Esophagus muscularis mucosa (tissue), 4 donors: Measurements from ENCODE around the gene PRKD2.

ENCODE experiments used
- CTCF ChIP-seq, 3 experiments: fragments of 200-600 bp in 2 of 3; fragments of 450-650 bp in 1 of 3; sonication (generic) in 2 of 3; IDR thresholded peaks; one replicate each; pipeline ENCODE4 v1.5.1; 2017 to 2019; ENCODE audit warnings: antibody characterized with exemption in 3 of 3, mild to moderate bottlenecking in 2 of 3, moderate library complexity in 1 of 3
- EP300 ChIP-seq: sonication (generic); formaldehyde crosslinking; IDR thresholded peaks from one replicate; pipeline ENCODE4 v1.6.1; 2017; ENCODE audit warnings: antibody characterized with exemption
- POLR2A ChIP-seq: fragments of 450-650 bp; IDR thresholded peaks from one replicate; pipeline ENCODE4 v1.6.1; 2017; ENCODE audit warnings: antibody characterized with exemption, moderate library complexity, mild to moderate bottlenecking, low read depth
- POLR2AphosphoS5 ChIP-seq, 2 donors: sonication (generic); formaldehyde crosslinking; IDR thresholded peaks; one replicate each; pipeline ENCODE4 v1.6.1; 2017; ENCODE audit warnings: antibody characterized with exemption in 2 of 2

GRCh38 chr19:46634656-46635218 lies 82.2 kb downstream of the PRKD2 start:
- TF ChIP-seq POLR2AphosphoS5 (IDR thresholded peaks at IDR 0.05) (no peak), CTCF (IDR thresholded peaks at IDR 0.05) (no peak), POLR2A (no peak), EP300 (no peak)
